A549 (cell line): ENCODE results near the gene ZNF775.

ENCODE experiments used
- BHLHE40 ChIP-seq: IDR thresholded peaks from 2 replicates; pipeline ENCODE4 v1.6.1; 2012; ENCODE audit warnings: low read depth, low read length, inconsistent platforms
- NFE2L2 ChIP-seq: fragments of 150-350 bp; conservative IDR thresholded peaks from 2 replicates; pipeline ENCODE4 v1.6.1; 2014; ENCODE audit warnings: low read length
- POLR2A ChIP-seq: IDR thresholded peaks from 2 replicates; pipeline ENCODE4 v1.6.1; 2012; ENCODE audit warnings: mild to moderate bottlenecking, low read length
- RNF2 ChIP-seq: fragments of 200-600 bp; sonication (generic); IDR thresholded peaks from 2 replicates; pipeline ENCODE4 v1.6.1; 2016; ENCODE audit warnings: low read depth, mild to moderate bottlenecking, antibody characterized with exemption, moderate library complexity, borderline replicate concordance
- SMC3 ChIP-seq: fragments of >200 bp; sonication (Bioruptor Twin); formaldehyde crosslinking; IDR thresholded peaks from 3 replicates; pipeline ENCODE4 v1.6.1; 2018; ENCODE audit warnings: inconsistent platforms
- ZNF302 ChIP-seq: fragments of 250-450 bp; sonication (Bioruptor Pico); IDR thresholded peaks from 2 replicates; pipeline ENCODE4 v1.9.0; 2021; ENCODE audit warnings: inconsistent platforms, mild to moderate bottlenecking, moderate library complexity
- TF ChIP-seq, protein P1 (sequence below): fragments of >200 bp; sonication (Bioruptor Twin); formaldehyde crosslinking; IDR thresholded peaks from 3 replicates; pipeline ENCODE4 v1.5.1; 2016
- TF ChIP-seq, protein P2 (sequence below): IDR thresholded peaks from 2 replicates; pipeline ENCODE4 v1.6.1; 2012

DNA sequence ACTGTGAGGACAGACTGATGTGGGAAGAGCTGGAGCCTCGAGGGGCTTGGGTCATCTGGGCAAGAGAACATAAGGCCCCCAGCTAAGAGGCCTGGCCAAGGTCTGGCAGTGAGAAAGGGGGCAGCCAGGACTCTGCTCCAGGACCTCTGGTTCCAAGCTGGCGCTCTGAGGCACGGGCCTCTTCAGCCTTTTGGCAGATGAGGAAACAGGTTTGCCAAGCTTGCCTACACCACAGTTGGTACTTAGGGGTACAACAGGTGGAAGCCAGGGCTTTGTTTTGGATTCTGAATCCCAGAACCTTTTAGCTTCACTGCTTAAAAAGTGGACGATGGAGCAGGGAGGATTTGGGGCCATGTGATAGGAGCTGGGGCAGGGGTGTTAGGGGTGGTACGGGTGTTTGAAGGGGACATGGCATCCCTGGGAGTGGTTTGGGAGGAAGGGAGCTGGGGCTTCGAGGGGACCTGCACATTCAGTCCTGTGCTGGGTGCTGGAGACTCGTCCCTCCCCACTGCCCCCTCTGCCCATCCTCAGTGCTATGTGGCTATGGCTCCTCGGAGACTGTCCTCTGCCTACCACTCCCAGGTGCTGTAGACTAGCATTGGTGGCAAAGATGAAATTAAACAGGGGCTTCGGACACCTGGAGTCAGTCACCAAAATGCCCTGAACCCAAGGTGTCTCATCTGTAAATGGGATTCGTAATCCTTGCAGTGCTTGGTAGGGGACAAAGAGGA lies 30.3 kb downstream of the ZNF775 start:
- TF ChIP-seq POLR2A, result no peak
- TF ChIP-seq, protein P1, sequence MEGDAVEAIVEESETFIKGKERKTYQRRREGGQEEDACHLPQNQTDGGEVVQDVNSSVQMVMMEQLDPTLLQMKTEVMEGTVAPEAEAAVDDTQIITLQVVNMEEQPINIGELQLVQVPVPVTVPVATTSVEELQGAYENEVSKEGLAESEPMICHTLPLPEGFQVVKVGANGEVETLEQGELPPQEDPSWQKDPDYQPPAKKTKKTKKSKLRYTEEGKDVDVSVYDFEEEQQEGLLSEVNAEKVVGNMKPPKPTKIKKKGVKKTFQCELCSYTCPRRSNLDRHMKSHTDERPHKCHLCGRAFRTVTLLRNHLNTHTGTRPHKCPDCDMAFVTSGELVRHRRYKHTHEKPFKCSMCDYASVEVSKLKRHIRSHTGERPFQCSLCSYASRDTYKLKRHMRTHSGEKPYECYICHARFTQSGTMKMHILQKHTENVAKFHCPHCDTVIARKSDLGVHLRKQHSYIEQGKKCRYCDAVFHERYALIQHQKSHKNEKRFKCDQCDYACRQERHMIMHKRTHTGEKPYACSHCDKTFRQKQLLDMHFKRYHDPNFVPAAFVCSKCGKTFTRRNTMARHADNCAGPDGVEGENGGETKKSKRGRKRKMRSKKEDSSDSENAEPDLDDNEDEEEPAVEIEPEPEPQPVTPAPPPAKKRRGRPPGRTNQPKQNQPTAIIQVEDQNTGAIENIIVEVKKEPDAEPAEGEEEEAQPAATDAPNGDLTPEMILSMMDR, result no peak
- TF ChIP-seq SMC3, result no peak
- TF ChIP-seq RNF2, result no peak
- TF ChIP-seq BHLHE40, result no peak
- TF ChIP-seq ZNF302 (CRISPR knock-in tag), result no peak
- TF ChIP-seq NFE2L2, result no peak
- TF ChIP-seq, protein P2, sequence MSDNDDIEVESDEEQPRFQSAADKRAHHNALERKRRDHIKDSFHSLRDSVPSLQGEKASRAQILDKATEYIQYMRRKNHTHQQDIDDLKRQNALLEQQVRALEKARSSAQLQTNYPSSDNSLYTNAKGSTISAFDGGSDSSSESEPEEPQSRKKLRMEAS, result no peak
